Stimulated activated CD4-positive, alpha-beta T cell treated with anti-CD3 and anti-CD28 coated beads, TNF-alpha, amount 100 ng/mL, for 4 hours (primary cell): ENCODE measurements around the gene KIAA1755.

Experiments used
- DNase-seq, 3 experiments: peaks; one replicate each; pipeline ENCODE4 v3.0.0-alpha.2; 2020; ENCODE audit warnings: low read depth in 3 of 3

Gene KIAA1755

DNA sequence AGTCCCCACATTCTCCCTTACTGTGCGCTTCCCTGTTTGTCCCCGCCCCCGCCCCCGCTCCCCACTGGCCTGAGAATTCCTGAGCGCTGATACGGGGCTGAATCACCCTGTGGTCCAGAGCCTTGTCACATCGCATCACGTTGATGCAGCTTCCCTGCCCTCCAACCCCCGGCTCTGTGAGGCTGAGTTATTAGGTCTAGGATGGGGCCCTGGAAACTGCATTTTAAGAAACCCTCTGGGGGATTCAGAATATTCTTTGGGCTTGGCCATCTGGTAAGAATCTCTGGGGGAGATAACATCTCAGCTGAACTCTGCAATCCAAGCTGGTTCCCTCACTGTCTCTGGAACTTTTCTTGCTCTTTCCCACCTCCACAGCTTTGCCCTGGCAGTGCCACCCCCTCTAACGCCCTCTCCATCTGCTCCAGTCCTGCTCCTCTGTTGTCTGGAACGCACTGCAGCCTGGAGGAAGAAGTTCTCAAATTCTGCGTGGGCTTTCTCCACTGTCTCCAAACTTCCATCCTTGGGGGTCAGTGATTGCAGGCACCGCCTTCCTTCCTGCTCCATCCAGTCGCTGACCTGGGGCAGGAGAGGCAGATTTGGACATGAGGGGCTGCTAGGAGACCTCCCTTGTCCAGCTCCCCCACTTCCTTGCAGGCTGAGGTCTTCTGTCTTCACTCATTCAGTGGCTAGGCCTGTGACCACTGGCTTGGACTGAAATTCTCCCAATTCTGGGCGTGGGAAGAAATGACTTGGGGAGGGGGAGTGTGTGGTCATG lies 42.6 kb downstream of the KIAA1755 start:
- no peak for DNase-seq

DNA sequence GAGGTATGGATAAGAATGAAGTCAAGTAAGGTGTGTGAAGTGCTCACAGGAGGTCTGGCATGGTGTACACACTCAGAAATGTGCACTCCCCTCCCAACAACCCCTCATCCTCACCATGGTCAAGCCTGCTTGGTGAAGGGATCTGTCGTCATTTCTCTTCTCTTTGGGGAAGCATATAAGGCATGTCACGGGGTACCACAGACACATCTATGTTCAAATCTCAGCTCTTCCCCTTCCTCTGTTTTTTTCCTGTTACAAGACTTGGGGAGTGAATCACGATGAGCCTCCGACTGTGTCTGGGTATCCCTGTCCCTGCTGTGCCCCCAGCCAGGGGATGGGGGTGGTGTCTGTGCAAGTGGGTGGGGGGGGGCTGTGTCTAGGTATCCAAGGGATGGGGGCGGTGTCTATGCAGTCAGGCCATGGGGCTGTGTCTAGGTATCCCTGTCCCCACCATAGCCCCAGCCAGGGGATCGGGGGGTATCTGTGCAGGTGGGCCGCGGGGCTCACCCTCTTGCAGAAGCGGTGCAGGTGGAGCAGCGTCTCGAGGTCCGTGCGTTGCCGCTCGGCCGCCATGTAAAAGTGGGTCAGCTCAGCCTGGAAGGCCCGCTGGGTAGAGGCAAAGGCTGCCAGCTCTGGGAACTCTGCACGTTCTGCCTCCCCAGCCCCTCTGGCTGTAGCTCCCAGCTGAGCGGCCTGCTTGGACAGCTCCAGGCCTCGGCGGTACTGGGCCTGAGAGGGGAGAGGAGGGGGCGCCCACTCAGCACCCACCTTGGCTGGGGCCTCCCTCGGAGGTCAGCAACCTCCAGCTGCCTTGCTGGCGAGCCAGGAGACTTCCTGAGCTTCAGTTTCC lies 43.6 kb downstream of the KIAA1755 start:
- DNase-seq = no peak

DNA sequence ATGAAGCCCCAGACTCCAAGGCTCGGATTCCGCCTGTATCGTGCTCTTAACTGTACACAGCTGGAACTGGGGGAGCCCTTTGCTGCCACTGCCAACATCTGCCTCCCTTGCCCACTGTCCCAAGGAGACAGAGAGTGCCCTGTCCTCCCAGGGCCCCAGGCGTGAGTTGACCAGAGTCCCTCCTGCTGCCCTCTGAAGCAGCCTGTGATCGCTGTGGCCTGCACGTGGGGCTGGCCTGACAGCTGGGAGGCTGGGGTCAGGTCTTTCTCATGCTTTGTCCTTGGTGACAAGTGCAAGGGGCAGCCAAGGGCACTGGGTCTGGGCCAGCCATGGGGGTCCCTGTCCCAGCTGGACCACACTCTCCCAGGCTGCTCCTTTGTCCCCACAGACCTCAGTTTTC lies 44.3 kb downstream of the KIAA1755 start:
- no peak for DNase-seq

DNA sequence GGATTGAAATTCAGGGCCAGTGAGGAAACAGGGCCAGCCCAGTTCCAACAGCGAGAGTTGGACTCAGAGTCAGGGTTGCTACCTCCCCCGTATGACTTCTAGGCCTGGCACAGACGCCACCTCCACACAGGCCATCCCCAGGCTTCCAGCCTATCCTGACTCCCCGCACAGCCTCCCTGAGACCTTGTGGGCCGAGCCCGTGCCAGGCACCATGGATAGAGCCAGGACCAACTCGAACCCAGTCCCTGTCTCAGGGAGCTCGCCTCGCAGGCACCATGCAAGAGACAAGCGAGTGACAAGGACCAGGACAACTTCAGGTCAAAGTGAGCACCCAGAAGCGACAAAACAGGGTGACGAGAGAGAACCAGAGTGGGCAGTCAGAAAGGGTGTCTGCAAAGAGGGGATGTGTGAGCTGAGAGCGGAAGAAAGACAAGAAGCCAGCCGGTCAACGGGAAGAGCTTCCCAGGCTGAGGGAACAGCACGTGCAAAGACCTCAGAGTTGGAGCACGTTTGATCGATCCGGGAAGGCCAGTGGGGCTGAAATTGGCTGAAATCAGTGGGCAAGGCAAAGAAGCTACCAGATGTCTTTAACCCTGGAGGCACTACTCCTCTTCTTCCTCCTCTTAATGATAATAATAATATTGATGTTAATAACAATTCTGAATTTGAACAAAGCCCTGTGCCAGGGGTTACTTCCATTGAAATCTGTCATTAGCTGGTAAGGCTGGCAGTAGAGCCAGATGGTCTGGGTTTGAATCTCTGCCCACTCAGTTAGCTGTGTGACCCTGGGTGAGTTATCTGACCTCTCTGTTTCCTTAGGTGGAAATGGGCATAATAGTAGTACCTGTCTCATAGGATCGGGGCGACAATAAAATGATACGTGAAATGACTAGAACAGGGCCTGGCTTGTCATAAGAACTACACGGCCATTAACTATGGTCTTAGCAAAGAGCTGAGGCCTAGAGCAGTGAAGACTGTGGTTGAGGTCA lies 45.0 kb downstream of the KIAA1755 start:
- DNase-seq = no peak

DNA sequence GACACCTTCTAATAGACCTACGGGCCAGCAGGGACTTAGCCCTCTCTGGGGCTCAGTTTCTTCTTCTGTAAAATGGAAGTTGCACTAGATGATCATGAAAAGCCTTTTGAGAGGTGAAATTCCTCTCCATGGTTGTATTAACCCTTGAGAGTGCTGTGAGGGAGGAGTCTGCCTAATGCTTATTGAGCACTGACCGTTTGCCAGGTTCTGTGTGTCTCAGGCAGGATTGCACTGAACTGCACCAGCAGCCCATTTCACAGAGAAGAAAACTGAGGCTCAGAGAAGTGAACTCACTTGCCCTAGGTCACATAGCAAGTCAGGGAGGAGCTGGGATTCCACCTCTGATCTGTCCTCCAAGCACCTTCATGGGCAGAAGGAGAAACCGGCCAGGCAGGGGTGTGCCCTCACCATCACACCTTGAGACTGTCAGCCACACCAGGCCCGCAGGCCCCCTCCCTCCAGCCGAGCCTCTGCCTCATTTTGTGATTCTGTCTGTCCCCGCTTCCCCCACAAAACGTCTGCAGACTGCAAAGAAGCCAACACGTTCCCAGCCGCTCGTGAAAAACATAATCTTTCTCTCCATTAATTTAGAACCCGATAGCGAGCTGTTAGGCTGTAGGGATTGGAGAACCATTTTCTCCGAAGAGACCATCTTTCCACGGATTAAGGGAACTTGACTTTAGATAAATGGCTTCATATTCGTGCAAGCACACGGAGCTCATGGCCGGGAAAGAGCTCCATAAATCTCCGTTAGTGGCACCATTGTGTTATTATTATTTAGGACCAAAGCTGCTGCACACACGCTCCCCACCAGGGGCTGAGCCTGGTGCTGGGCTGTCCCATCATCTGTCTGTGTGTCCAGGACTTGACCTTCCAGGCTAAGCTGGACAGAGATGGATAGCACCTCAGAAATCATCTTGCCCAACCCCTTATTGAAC lies 46.0 kb downstream of the KIAA1755 start:
- DNase-seq = no peak

DNA sequence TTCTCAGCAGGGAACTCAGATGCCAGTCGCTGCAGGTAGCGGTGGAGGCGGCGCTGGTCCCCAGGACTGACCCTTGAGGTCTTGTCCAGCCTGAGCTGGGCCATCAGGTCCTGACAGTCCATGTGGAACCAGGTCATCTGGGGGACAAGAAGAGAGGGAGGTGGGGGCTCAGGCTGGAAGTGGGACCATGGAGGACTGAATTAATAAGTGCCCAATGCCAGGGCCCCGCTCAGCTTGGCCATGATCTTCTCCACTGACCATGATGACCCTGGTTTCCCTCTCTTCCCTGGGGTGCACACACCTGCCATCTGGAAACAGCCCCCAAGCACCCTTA lies 47.0 kb downstream of the KIAA1755 start:
- DNase-seq = no peak

DNA sequence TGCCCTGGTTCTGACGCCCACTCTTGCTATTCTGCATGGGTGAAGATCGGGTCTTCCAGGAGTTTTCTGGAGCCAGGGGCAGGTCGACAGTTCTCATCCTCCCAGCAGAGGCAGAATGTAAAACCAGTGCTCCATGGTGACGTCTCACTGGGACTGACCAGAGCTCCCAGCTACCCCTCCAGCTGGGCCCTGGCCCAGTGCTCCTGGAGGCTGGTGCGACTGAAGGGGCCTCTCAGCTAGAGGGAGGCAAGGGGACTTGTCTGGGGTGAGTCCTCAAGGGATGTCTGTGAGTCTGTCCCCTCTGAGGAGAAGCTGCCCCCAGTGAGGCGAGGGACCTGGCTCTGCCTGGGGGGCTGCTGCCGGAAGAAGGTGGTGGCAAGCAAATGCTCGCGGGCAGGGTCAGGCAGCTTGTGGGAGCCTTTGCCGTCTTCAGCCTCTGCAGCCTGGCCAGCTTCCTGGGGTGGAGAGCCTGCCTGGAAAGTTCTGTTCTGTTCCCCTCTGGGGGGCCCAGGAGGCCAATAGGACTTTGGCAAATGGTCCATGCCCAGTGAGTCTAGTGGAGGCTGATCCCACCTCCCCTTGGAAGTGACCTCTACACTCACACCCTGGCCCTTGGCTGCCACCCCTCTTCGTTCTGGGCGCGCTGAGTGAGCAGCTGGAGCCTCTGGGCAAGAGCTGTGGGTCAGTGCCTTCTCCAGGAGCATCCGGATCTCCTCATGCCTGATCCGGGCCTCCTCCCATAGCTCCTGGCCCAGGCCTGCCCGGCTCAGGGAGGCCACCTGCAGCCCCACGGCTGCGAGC lies 47.5 kb downstream of the KIAA1755 start:
- DNase-seq = no peak

DNA sequence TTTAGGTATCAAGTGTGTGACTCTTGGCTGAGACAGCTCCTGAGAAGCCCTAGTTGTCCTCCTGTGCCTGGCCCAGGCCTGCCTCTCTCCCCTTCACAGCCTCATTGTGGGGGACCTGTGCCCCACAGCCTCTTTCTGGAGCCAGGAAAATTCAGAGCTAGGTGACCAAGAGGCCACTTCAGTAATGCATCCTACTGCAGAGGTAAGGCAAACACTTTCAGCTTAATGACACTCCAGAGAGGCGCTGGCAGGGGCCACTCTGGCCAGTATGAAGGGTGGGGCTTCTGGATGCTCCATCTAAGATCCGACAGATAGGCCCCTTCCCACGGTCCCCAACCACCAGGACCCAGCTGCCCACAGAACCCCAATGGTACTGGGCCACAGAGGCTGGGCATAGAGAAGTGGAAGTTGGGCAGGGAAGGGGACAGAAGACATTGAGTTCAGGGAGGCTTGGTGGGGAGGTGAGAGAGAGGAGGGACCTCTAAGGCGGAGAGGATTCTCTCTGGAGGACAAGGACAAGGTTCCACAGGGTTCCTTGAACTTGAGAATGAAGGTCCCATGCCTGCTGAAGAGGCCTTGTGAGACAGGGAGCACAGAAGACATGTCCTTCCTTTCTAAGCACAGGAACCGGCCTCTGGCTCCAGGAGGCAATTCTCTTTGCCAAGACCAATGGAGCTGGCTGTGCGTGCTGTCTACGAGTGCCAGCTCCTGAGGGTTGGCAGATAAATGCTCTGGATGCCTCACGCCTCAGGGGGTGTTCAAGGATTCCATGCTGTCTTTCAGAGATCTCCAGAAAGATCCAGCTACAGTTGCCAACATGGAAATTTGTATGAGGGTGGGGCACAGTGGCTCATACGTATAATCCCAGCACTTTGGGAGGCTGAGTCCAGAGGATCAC lies 49.1 kb downstream of the KIAA1755 start:
- DNase-seq = no peak

DNA sequence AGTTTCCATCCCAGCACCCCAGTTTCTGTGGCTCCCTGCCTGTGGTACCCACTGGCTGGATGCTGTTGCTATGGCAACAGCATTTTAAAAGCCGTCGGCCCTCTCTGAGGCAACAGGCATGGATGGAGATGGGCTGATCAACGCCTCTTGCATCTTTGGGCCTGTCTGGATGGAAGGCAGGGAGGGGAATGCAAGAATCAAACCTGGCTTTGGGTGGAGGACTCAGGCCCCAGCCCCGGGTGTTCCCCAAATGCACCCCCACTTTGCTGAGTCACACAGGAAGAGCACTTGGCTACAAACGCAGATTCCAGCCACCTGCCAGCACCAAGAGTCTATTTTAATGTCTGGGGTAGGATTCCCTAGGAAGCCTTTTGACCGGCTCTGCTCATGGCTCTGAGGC lies 49.8 kb downstream of the KIAA1755 start:
- no peak for DNase-seq

DNA sequence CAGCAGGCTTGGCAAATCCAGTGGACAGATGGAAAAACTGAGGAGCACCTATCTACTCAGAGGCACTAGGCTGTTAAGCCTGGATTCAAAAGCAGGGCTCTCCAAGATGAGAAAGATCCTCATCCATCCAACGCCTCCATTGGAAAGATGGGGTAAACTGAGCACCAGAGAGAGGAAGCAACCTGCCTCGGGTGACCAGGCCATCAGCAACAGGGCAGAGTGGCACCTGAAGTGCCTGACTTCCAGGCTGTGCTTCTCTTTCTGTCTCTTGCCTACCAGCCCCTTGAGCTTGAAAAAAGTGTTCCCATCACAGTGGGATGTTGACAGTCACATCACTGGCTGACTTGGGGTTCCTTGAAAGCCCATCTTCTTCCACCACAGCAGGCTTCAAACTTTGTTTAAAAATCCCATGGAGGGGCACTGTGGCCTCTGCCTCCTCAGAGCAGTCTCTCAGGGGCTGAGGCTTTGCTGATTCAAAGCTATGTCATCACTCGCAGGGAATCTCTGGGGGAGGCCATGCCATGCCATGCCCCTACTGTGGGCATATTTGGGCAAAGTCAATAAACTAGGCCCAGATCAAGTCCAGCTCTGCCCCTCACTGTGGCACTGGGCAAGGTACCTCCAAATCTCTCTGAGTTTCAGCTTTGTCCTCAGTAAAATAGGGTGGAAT lies 50.7 kb downstream of the KIAA1755 start:
- DNase-seq = no peak

DNA sequence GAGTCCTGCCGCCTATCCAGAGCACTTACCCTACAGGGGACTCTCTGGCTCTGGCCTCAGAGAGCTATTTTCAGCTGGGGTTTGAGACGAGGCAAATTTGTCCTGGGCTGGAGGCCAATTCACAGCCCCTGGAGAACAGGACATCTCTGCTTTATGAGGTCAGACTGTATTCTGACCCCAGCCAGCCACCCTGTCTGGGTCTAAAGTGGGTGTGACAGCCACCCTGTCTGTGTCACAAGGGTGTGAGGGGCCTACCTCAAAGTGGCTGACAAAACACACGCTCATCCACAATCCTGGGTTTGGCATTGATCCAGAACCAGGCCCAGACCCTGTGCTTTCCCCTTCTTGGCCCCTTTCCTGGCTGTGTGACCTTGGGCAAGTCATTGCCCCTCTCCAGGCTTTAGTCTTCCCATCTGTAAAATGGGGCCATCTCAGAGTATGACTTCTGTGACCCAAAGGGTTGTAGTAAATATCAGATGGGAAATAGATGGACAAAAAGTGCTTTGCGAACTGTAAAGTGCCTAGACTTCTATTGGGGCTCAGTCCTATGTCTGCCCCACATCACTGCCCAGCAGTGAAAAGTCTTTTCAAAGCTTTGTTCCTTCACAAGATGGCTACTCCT lies 51.4 kb downstream of the KIAA1755 start:
- DNase-seq = no peak

DNA sequence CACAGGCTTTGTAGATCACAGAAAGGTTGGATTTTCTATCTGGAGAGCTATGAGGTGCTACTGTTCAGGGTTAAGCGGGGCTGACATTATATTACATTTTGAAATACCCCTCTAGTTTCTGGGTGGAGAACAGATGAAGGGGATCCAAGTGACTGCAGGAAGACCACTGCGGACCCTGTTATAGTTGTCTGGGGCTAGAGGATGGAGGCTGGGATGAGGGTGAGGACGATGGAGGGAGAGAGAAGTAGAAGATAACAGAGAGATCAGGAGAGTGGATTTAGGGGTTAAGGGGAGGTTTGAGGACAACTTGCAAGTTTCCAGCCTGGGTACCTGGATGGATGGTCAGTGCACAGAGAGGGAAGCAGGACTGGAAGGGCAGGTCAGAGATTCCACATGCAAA lies 52.0 kb downstream of the KIAA1755 start:
- DNase-seq = no peak

DNA sequence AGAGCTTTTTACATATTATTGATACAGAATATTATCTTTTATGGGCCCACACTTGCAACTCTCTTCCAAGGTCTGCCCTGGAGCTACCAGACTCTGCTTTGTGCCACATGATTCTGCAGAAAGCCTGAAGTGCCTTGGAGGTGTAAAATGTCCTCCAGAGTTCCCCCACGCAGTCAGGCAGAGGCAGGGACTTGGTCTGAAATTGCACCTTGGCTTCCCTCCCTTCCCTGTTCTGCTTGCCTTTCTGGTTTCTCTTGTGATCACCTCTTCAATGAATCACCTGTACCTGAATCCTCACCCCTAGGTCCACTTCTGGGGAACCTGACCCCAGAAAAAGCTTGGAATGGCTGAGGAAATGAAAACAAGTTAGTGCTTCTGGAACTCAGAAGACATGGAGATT lies 52.4 kb downstream of the KIAA1755 start:
- DNase-seq = no peak

DNA sequence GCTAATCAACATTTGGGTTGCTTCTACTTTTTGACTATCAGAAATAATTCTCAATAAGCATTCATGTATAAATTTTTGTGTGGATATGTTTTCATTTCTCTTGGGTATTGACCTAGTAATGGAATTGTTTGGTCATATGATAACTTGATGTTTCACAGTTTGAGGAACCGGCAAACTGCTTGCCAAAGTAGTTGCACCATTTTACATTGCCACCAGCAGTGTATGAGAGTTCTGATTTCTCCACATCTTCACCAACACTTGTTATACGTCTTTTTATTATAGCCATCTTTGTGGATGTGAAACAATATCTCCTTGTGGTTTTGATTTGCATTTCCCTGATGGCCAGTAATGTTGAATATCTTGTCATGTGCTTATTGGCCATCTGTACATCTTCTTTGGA lies 52.9 kb downstream of the KIAA1755 start:
- DNase-seq = no peak

DNA sequence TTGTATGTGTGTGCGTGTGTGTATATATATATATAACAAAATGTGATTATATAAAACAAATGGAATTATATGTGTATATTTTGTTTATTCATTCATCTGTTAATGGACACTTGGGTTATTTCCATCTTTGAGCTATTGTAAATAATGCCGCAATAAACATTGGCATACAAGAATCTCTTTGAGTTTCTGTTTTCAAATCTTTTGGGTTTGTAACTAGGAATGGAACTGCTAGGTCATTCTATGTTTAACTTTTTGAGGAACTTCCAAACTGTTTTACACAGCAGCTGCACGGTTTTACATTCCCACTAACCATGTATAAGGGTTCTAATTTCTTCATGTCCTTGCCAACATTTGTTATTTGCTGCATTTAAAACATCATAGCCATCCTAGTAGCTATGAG lies 55.5 kb downstream of the KIAA1755 start:
- no peak for DNase-seq

DNA sequence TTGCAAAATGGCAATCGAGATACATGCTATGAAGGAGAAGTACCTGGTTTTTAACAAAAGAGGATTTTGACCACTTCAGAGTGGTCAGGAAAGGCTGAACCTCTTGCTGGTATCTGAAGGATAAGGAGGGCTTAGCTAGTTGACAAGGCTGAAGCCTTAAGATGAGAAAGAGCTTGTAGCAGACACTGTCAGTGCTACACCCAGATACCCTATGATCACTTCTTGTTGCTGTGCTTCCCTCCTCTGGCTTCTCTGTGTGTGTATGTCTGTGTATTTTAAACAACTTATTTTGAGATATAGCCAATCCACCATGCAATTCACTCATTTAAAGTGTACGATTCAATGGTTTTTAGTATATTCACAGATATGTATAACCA lies 56.6 kb downstream of the KIAA1755 start:
- no peak for DNase-seq

DNA sequence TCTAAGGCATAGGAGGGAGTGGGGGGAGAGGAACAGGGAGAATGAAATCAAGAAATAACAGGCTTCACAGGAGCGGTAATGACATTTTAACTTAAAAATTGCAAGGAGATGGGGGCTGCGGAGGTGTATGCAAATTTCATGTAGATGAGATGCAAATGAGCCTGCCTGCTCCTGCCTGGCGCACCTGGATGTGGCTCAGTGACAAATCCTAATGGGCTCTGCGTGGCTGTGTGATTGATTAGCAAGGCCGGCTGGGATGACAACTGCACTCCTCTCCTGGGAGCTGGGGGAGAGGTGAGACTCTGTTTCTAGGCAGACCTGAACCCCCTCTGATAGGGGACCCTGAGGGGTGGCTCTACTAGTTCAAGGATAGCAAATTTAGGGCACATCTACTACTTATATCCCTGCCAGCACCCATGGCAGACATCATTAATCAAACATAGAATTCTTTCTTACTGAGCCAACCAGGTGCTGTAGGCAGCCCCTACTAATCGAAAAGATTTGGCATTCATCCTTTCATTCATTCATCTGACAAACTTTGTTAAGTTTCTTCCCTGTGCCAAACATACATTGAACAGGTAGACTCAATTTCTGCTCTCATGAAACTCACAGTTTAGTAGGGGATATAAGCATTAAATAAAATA lies 57.1 kb downstream of the KIAA1755 start:
- no peak for DNase-seq

DNA sequence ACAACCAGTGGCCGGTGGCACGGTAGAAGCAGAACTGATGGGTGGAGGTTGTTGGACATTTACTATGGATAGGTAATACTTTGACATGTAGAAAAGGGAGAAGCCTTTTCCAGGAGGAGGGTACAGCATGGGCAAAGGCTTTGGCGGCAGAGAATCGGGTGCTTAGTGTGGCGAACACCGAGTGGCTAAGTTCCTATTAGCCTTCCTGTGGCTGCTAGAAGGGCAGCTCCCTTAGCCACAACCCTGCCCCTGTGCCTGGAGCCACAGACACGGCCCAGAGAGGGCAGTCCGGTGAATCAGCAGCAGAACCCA lies 57.6 kb downstream of the KIAA1755 start:
- DNase-seq = no peak
